HL-60 (cell line): ENCODE results near the gene DCC.

ENCODE experiments used
- DNase-seq, 2 experiments: peaks; one replicate each; pipeline ENCODE4 v3.0.0-alpha.2; 2010 to 2020; ENCODE audit warnings: low read depth in 1 of 2, low spot score in 1 of 2
- H3K27ac ChIP-seq: fragments of 250-450 bp; sonication (Bioruptor Pico); replicated peaks from 2 replicates; pipeline ENCODE4 v1.5.1; 2020; ENCODE audit warnings: mild to moderate bottlenecking, moderate library complexity
- H3K27me3 ChIP-seq: fragments of 250-450 bp; sonication (Bioruptor Pico); 2 replicates; pipeline ENCODE4 v1.5.1; 2021; ENCODE audit warnings: mild to moderate bottlenecking, moderate library complexity; ENCODE audit not compliant: insufficient read depth, poor library complexity, severe bottlenecking
- H3K4me3 ChIP-seq: replicated peaks from 2 replicates; pipeline ENCODE4 v1.5.1; 2011; ENCODE audit warnings: mild to moderate bottlenecking, control low read depth, low read length; ENCODE audit not compliant: insufficient read depth
- GABPA ChIP-seq: IDR thresholded peaks from 2 replicates; pipeline ENCODE4 v1.6.1; 2012; ENCODE audit warnings: low read depth
- POLR2AphosphoS5 ChIP-seq: IDR thresholded peaks from 2 replicates; pipeline ENCODE4 v1.6.1; 2012; ENCODE audit warnings: low read depth
- SPI1 ChIP-seq: IDR thresholded peaks from 2 replicates; pipeline ENCODE4 v1.6.1; 2012; ENCODE audit warnings: low read depth, mild to moderate bottlenecking, borderline replicate concordance
- TF ChIP-seq, protein P1 (sequence below): IDR thresholded peaks from one replicate; pipeline ENCODE4 v1.5.1; 2011; ENCODE audit warnings: low read length, control low read depth, inconsistent platforms; ENCODE audit not compliant: insufficient read depth
- TF ChIP-seq, protein P2 (sequence below): IDR thresholded peaks from 2 replicates; pipeline ENCODE4 v1.6.1; 2012; ENCODE audit warnings: low read depth; ENCODE audit not compliant: insufficient replicate concordance

The DCC gene

DNA sequence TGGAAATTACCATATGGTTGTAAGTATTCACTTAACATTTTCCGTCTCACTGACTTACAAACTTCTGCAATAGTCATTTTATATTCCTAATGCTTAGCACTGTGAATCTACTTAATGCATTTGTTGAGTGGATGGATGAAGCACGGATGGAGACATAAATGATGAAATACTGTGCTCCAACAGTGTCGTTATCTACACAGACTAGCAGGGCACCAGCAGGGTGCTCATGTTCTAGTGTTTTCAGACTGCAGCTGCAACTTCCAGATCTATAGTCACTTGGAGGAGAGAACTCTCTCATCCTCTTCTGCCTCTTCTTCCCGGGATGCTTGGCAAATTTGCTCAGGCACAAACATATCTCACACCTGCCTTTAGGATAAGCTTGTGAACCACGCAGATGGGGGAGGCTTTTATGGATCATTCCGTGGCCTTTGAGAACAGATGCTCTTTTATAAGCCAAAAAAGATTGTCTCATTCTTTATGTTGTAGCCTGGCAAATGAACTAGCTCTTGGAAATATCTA is 1086.7 kb downstream of the DCC start:
- TF ChIP-seq POLR2AphosphoS5 (no peak), GABPA (no peak), SPI1 (no peak)
- TF ChIP-seq, protein P1, sequence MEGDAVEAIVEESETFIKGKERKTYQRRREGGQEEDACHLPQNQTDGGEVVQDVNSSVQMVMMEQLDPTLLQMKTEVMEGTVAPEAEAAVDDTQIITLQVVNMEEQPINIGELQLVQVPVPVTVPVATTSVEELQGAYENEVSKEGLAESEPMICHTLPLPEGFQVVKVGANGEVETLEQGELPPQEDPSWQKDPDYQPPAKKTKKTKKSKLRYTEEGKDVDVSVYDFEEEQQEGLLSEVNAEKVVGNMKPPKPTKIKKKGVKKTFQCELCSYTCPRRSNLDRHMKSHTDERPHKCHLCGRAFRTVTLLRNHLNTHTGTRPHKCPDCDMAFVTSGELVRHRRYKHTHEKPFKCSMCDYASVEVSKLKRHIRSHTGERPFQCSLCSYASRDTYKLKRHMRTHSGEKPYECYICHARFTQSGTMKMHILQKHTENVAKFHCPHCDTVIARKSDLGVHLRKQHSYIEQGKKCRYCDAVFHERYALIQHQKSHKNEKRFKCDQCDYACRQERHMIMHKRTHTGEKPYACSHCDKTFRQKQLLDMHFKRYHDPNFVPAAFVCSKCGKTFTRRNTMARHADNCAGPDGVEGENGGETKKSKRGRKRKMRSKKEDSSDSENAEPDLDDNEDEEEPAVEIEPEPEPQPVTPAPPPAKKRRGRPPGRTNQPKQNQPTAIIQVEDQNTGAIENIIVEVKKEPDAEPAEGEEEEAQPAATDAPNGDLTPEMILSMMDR = no peak
- TF ChIP-seq, protein P2, sequence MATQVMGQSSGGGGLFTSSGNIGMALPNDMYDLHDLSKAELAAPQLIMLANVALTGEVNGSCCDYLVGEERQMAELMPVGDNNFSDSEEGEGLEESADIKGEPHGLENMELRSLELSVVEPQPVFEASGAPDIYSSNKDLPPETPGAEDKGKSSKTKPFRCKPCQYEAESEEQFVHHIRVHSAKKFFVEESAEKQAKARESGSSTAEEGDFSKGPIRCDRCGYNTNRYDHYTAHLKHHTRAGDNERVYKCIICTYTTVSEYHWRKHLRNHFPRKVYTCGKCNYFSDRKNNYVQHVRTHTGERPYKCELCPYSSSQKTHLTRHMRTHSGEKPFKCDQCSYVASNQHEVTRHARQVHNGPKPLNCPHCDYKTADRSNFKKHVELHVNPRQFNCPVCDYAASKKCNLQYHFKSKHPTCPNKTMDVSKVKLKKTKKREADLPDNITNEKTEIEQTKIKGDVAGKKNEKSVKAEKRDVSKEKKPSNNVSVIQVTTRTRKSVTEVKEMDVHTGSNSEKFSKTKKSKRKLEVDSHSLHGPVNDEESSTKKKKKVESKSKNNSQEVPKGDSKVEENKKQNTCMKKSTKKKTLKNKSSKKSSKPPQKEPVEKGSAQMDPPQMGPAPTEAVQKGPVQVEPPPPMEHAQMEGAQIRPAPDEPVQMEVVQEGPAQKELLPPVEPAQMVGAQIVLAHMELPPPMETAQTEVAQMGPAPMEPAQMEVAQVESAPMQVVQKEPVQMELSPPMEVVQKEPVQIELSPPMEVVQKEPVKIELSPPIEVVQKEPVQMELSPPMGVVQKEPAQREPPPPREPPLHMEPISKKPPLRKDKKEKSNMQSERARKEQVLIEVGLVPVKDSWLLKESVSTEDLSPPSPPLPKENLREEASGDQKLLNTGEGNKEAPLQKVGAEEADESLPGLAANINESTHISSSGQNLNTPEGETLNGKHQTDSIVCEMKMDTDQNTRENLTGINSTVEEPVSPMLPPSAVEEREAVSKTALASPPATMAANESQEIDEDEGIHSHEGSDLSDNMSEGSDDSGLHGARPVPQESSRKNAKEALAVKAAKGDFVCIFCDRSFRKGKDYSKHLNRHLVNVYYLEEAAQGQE = no peak
- Histone ChIP-seq H3K27me3 (peaks cover 2% of the 10 kb centered on the region), H3K4me3 (no peak overlapping the region), H3K27ac (no peak overlapping the region)
- DNase-seq = no peak

DNA sequence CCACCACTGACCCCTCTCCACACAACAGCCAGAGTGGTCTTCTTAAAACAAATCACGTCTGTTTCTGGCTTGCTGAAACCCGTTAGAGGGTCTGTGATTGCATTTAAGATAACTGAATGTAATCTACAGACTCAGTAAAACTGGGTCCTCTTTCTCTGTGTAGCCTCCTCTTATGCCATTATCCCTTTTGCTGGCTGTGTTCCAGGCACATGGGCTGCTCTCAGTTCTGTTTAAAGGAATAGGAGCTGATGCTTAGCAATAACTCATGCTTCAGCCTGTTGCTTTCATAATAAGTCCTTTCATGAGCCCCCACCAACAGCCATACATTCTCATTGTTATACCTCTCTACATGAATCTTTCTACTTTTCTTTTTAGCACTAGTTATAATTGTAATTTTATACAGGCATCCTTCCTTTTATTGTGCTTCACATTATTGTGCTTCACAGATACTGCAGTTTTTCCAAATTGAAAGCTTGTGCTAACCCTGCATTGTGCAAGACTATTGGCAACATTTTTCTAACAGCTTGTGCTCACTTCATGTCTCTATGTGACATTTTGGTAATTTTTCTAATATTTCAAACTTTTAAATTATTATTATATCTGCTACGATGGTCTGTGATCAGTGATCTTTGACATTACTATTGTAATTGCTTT is 1101.9 kb downstream of the DCC start:
- Histone ChIP-seq H3K27me3 (no peaks in the 10 kb centered on the region), H3K27ac (no peak overlapping the region), H3K4me3 (no peak overlapping the region)
- no peak for TF ChIP-seq SPI1
- TF ChIP-seq, protein P1 = no peak
- no peak for TF ChIP-seq GABPA
- no peak for TF ChIP-seq POLR2AphosphoS5
- TF ChIP-seq, protein P2 = no peak
- DNase-seq = no peak

DNA sequence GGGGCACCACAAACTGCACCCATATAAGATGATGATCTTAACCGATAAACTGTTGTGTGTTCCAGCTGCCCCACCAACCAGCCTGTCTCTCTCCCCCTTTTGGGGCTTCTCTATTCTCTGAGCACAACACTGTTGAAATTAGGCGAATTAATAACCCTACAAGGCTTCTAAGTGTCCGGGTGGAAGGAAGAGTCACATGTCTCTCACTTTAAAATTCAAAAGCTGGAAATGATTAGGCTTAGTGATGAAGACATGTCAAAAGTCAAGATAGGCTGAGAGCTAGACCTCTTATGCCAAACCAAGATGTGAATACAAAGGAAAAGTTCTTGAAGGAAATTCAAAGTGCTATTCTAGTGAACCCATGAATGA is 1102.4 kb downstream of the DCC start:
- Histone ChIP-seq H3K27ac (no peak overlapping the region), H3K27me3 (no peaks in the 10 kb centered on the region), H3K4me3 (no peak overlapping the region)
- TF ChIP-seq, protein P2 = no peak
- no peak for TF ChIP-seq SPI1
- TF ChIP-seq, protein P1 = no peak
- TF ChIP-seq GABPA = no peak
- no peak for TF ChIP-seq POLR2AphosphoS5
- no peak for DNase-seq
